Measurements from ENCODE around the gene CRABP2. TPM values are rescaled to one million over a fixed set of nuclear protein-coding genes. Genes with fewer than 3 reads are reported as not detected.

The CRABP2 gene
- polyA plus RNA-seq, 1 of the 3 experiments (the other 2 are of a cell fraction) = 42.1 TPM

GRCh38 chr1:156692925-156693847 lies 12.2 kb downstream of the CRABP2 start:
- no peaks in the 10 kb centered on the region for H3K27me3 ChIP-seq (ENCODE audit: insufficient read depth)
- H3K4me3 ChIP-seq (ENCODE audit: low read depth in 2 of 2, low read length in 1 of 2) = no peak overlapping the region
- peak overlapping the region; percentile 41; the same call in 1 of the 2 replicates for H3K4me2 ChIP-seq
- no peaks in the 10 kb centered on the region for H3K79me2 ChIP-seq (ENCODE audit: insufficient read depth)
- H3K9me3 ChIP-seq = no peaks in the 10 kb centered on the region
- no peaks in the 10 kb centered on the region for H4K20me1 ChIP-seq (ENCODE audit: insufficient read depth)
- peaks cover 14 to 70% of the 10 kb centered on the region in 2 experiments; a peak in 3 of 4 replicates for H3K4me1 ChIP-seq (ENCODE audit: control insufficient read depth in 1 of 2, insufficient read depth in 2 of 2, low read depth in 1 of 2, low read length in 1 of 2)
- no peaks in the 10 kb centered on the region for H3K9me2 ChIP-seq
- WGBS (ENCODE audit: low lambda C conversion rate) = 81% methylated on average over 15 of the region's 16 CpGs
- no peak for DNase-seq
- TF ChIP-seq MAX (IDR thresholded peaks at IDR 0.05; ENCODE audit: low read depth) (no peak), CHD2 (IDR thresholded peaks at IDR 0.05; ENCODE audit: low read length, partially characterized antibody) (no peak), EP300 (IDR thresholded peaks at IDR 0.05; ENCODE audit: borderline replicate concordance in 1 of 2, low read depth in 1 of 2, low read length in 1 of 2) (no peak), ELF1 (IDR thresholded peaks at IDR 0.05) (no peak), ZBTB33 (IDR thresholded peaks at IDR 0.05; ENCODE audit: borderline replicate concordance, low read depth) (no peak), CTCF (IDR thresholded peaks at IDR 0.05) (no peak), POLR2AphosphoS5 (IDR thresholded peaks at IDR 0.05; ENCODE audit: low read depth, low read length) (no peak)
- H3K36me3 ChIP-seq (replicated peaks in 1 of 2; ENCODE audit: control insufficient read depth in 1 of 2, insufficient read depth in 2 of 2, low read length in 1 of 2) = no peaks in the 10 kb centered on the region
- CTCF ChIA-PET = interaction anchor here (1.1 to 45.5 kb wide), 10 partner anchors 14 to 235 kb away, joined by 3 to 2702 read pairs (median 51); partner anchors contain the start of genes CRABP2, ISG20L2, METTL25B and NES
- H3F3A ChIP-seq (replicated peaks; ENCODE audit: insufficient read depth) = peaks cover 15% of the 10 kb centered on the region
- no peak overlapping the region for H3K9ac ChIP-seq
- POLR2A ChIA-PET = interaction anchor here (1.0 to 4.3 kb wide), 3 partner anchors 12 to 19 kb away, joined by 3 to 57 read pairs (median 5); partner anchors contain the start of gene CRABP2
- H2AFZ ChIP-seq (ENCODE audit: low read depth) = no peak overlapping the region; the same call in 1 of the 2 replicates
- peak overlapping the region in 1 of 2 experiments; percentile 86; a peak in 2 of 4 replicates for H3K27ac ChIP-seq (ENCODE audit: low read depth in 2 of 2, low read length in 1 of 2)

GRCh38 chr1:156692441-156692924 lies 12.9 kb downstream of the CRABP2 start:
- CTCF ChIA-PET = interaction anchor here (4.5 to 45.5 kb wide), 6 partner anchors 13 to 235 kb away, joined by 37 to 2702 read pairs (median 148); partner anchors contain the start of genes CRABP2, ISG20L2, METTL25B and NES
- H3K79me2 ChIP-seq (ENCODE audit: insufficient read depth) = no peaks in the 10 kb centered on the region
- POLR2A ChIA-PET = interaction anchor here (1.0 to 4.3 kb wide), 3 partner anchors 9 to 19 kb away, joined by 3 to 57 read pairs (median 6); partner anchors contain the start of gene CRABP2
- H3F3A ChIP-seq (replicated peaks; ENCODE audit: insufficient read depth) = peaks cover 15% of the 10 kb centered on the region
- no peak overlapping the region for H3K9ac ChIP-seq
- WGBS (ENCODE audit: low lambda C conversion rate) = 35% methylated on average over 10 of the region's 13 CpGs
- H2AFZ ChIP-seq (ENCODE audit: low read depth) = no peak overlapping the region
- peak; percentile 78 for DNase-seq
- H3K9me2 ChIP-seq = no peaks in the 10 kb centered on the region
- peaks cover 14 to 64% of the 10 kb centered on the region in 2 experiments; a peak in 3 of 4 replicates for H3K4me1 ChIP-seq (ENCODE audit: control insufficient read depth in 1 of 2, insufficient read depth in 2 of 2, low read depth in 1 of 2, low read length in 1 of 2)
- H3K4me3 ChIP-seq (ENCODE audit: low read depth in 2 of 2, low read length in 1 of 2) = no peak overlapping the region
- H3K4me2 ChIP-seq = peak overlapping the region; percentile 41; the same call in 1 of the 2 replicates
- peak overlapping the region in 1 of 2 experiments; percentile 86; a peak in 2 of 4 replicates for H3K27ac ChIP-seq (ENCODE audit: low read depth in 2 of 2, low read length in 1 of 2)
- H4K20me1 ChIP-seq (ENCODE audit: insufficient read depth) = no peaks in the 10 kb centered on the region
- H3K9me3 ChIP-seq = no peaks in the 10 kb centered on the region
- no peaks in the 10 kb centered on the region for H3K27me3 ChIP-seq (ENCODE audit: insufficient read depth)
- no peak; the same call in 1 of the 2 replicates for TF ChIP-seq USF2 (IDR thresholded peaks at IDR 0.05; ENCODE audit: borderline replicate concordance, low read depth, low read length)
- TF ChIP-seq EP300 (IDR thresholded peaks at IDR 0.05; ENCODE audit: borderline replicate concordance in 1 of 2, low read depth in 1 of 2, low read length in 1 of 2) = peak in 1 of 2 experiments; percentile 73; a peak in 2 of 4 replicates
- TF ChIP-seq NFIC (IDR thresholded peaks at IDR 0.05; ENCODE audit: borderline replicate concordance) = no peak
- no peak for TF ChIP-seq FOXM1 (IDR thresholded peaks at IDR 0.05; ENCODE audit: low read depth)
- TF ChIP-seq RAD21 (IDR thresholded peaks at IDR 0.05; ENCODE audit: low read length) = no peak
- no peak for TF ChIP-seq USF1 (IDR thresholded peaks at IDR 0.05; ENCODE audit: borderline replicate concordance, low read depth)
- peak; percentile 39; the same call in 1 of the 2 replicates for TF ChIP-seq RCOR1 (IDR thresholded peaks at IDR 0.05; ENCODE audit: low read length)
- no peak for TF ChIP-seq JUND (IDR thresholded peaks at IDR 0.05)
- TF ChIP-seq GATA2 (CRISPR knock-in tag; IDR thresholded peaks at IDR 0.05) = peak; percentile 88
- peak; percentile 35 for TF ChIP-seq CHD2 (IDR thresholded peaks at IDR 0.05; ENCODE audit: low read length, partially characterized antibody)
- peak; percentile 35; the same call in 1 of the 2 replicates for TF ChIP-seq FOXJ3 (CRISPR knock-in tag; IDR thresholded peaks at IDR 0.05)
- no peaks in the 10 kb centered on the region for H3K36me3 ChIP-seq (replicated peaks in 1 of 2; ENCODE audit: control insufficient read depth in 1 of 2, insufficient read depth in 2 of 2, low read length in 1 of 2)

Data from SK-N-SH (cell line).